IMR-90 (cell line): ENCODE measurements around the gene UTF1.

Experiments used
- MAZ ChIP-seq: IDR thresholded peaks from 2 replicates; pipeline ENCODE4 v1.6.1; 2012; ENCODE audit warnings: low read depth, mild to moderate bottlenecking, low read length, improper control_type of control experiment, moderate library complexity, borderline replicate concordance
- NFE2L2 ChIP-seq: fragments of 150-350 bp; IDR thresholded peaks from 2 replicates; pipeline ENCODE4 v1.6.1; 2016; ENCODE audit warnings: low read depth, mild to moderate bottlenecking, low read length
- POLR2A ChIP-seq: IDR thresholded peaks from 2 replicates; pipeline ENCODE4 v1.6.1; 2012; ENCODE audit warnings: mild to moderate bottlenecking, low read depth, low read length
- TF ChIP-seq, protein P1 (sequence below): conservative IDR thresholded peaks from 2 replicates; pipeline ENCODE4 v1.5.1; 2012; ENCODE audit warnings: mild to moderate bottlenecking, low read depth, low read length, improper control_type of control experiment

DNA sequence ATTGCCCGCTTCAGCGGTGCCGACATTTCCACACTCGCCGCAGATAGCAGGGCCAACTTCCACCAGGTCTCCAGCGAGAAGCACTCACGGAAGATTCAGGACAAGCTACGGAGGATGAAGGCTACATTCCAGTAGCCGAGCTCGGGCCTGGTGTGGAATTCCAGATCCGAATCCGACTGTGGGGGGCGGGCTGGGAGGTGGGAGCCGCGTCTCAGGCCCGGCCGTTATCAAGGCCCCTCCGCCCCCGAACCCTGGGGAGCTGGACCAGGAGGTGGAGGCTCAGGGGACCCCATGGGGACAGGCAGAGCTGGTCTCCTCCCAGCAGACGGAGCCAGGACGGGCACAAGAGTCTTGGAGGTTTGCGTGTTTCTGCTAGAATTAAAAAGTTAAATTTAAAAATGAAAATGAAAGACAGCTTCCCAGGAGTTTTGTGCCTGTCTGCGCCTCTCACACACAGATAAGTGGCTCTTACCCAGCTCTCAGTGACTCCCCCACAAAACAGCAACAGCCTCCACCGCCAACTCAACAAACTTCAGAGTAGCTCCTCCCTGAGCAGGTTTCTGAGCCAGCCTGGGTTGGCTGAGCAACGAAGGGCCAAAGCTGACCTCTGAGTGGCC lies 5.2 kb upstream of the UTF1 start:
- TF ChIP-seq, protein P1, sequence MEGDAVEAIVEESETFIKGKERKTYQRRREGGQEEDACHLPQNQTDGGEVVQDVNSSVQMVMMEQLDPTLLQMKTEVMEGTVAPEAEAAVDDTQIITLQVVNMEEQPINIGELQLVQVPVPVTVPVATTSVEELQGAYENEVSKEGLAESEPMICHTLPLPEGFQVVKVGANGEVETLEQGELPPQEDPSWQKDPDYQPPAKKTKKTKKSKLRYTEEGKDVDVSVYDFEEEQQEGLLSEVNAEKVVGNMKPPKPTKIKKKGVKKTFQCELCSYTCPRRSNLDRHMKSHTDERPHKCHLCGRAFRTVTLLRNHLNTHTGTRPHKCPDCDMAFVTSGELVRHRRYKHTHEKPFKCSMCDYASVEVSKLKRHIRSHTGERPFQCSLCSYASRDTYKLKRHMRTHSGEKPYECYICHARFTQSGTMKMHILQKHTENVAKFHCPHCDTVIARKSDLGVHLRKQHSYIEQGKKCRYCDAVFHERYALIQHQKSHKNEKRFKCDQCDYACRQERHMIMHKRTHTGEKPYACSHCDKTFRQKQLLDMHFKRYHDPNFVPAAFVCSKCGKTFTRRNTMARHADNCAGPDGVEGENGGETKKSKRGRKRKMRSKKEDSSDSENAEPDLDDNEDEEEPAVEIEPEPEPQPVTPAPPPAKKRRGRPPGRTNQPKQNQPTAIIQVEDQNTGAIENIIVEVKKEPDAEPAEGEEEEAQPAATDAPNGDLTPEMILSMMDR, result no peak
- TF ChIP-seq MAZ, result no peak
- no peak for TF ChIP-seq POLR2A
- no peak for TF ChIP-seq NFE2L2
